Left lung (tissue), 10 donors: ENCODE measurements around the gene ARF5. TPM values are rescaled to one million over a fixed set of nuclear protein-coding genes. Genes with fewer than 3 reads are reported as not detected.
"Not testable (repeated sequence)": the region's sequence is repeated elsewhere in the genome, so short reads cannot be mapped to it uniquely, and the experiment has no call there.

ENCODE experiments used
- ATAC-seq: fragments of 200-7000 bp; cut with Tn5 transposase; one replicate; pipeline ENCODE4 v1.9.1; 2020; ENCODE audit warnings: moderate library complexity
- DNase-seq, 4 donors: peaks; one replicate each; pipeline ENCODE4 v3.0.0-alpha.2; 2013 to 2020
- H3K27ac ChIP-seq, 2 donors: fragments of 200-600 bp; sonication (generic) in 1 of 2; one replicate each; pipeline versions ENCODE4 v1.5.0 to v1.8.0; 2020 to 2021
- H3K27me3 ChIP-seq, 2 donors: fragments of 200-600 bp; sonication (generic) in 1 of 2; one replicate each; pipeline versions ENCODE4 v1.5.0 to v1.8.0; 2020 to 2021
- H3K36me3 ChIP-seq, 2 donors: fragments of 200-600 bp; sonication (generic) in 1 of 2; one replicate each; pipeline versions ENCODE4 v1.5.0 to v1.8.0; 2020 to 2021
- H3K4me1 ChIP-seq, 2 donors: fragments of 200-600 bp; one replicate each; pipeline ENCODE4 v1.8.0; 2021
- H3K4me3 ChIP-seq, 2 donors: fragments of 200-600 bp; sonication (generic) in 1 of 2; one replicate each; pipeline versions ENCODE4 v1.5.0 to v1.8.0; 2020 to 2021; ENCODE audit warnings: mild to moderate bottlenecking in 1 of 2
- H3K9me3 ChIP-seq, 2 donors: fragments of 200-600 bp; sonication (generic) in 1 of 2; one replicate each; pipeline versions ENCODE4 v1.5.0 to v1.8.0; 2020 to 2021
- intact Hi-C, 2 donors: fragments of 100-400 bp; cut with DNase I; formaldehyde crosslinking; loops; one replicate each; pipeline versions ENCODE4 v1.11.2 to v1.14.2; 2022
- polyA plus RNA-seq, 6 donors: library from polyadenylated mRNA; unstranded; fragments of 120-200 nt; gene quantifications; one replicate each; pipeline ENCODE4 v1.2.1, GENCODE V29; 2013; ENCODE audit not compliant: insufficient read length in 6 of 6
- total RNA-seq, 2 donors: library from RNA; stranded (reverse); fragmentation: NEBNext Ultra II Directional; extraction: Animal tissue kit (Norgen Biotek cat#: 25700); gene quantifications; one replicate each; pipeline ENCODE4 v1.2.1, GENCODE V29; 2021
- TF ChIP-seq, protein P1 (sequence below), 2 donors: fragments of 200-600 bp; sonication (generic) in 1 of 2; IDR thresholded peaks; one replicate each; pipeline versions ENCODE4 v1.5.0 to v1.8.0; 2021; ENCODE audit warnings: antibody characterized with exemption in 2 of 2
- donor health status: DM: no; HTN: yes; CAD: no.
- donor health status: DM: no; HTN: no; CAD: no.

The ARF5 gene
- total and polyA plus RNA-seq, 8 donors: 101 to 212 (median 191) TPM

DNA sequence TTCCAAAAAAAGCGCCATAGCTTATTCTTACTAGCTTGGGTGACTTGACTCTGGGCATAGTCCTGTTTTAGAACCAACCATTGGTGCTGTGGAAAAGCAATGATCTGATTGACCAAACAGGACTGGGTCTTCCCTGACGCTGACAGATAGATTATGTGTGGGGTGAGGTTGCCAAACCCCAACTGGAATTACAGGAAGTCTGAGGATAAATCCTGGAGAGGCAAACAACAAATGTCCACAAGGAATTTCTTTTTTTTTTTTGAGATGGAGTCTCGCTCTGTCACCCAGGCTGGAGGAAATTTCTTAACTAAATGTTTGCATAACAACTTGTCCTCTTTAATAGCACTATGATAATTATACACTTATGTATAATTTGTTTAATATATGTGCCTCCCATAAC is 22.0 kb upstream of the ARF5 start:
- Histone ChIP-seq H3K9me3 (peaks cover 0 to 1% of the 10 kb centered on the region in 2 donors), H3K27ac (no peak overlapping the region), H3K4me1 (no peaks in the 10 kb centered on the region), H3K27me3 (no peaks in the 10 kb centered on the region), H3K4me3 (no peak overlapping the region), H3K36me3 (no peaks in the 10 kb centered on the region)
- TF ChIP-seq, protein P1, sequence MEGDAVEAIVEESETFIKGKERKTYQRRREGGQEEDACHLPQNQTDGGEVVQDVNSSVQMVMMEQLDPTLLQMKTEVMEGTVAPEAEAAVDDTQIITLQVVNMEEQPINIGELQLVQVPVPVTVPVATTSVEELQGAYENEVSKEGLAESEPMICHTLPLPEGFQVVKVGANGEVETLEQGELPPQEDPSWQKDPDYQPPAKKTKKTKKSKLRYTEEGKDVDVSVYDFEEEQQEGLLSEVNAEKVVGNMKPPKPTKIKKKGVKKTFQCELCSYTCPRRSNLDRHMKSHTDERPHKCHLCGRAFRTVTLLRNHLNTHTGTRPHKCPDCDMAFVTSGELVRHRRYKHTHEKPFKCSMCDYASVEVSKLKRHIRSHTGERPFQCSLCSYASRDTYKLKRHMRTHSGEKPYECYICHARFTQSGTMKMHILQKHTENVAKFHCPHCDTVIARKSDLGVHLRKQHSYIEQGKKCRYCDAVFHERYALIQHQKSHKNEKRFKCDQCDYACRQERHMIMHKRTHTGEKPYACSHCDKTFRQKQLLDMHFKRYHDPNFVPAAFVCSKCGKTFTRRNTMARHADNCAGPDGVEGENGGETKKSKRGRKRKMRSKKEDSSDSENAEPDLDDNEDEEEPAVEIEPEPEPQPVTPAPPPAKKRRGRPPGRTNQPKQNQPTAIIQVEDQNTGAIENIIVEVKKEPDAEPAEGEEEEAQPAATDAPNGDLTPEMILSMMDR (IDR thresholded peaks at IDR 0.05): no peak
- intact Hi-C loops: no loop called here
- no peak for ATAC-seq
- no peak for DNase-seq

DNA sequence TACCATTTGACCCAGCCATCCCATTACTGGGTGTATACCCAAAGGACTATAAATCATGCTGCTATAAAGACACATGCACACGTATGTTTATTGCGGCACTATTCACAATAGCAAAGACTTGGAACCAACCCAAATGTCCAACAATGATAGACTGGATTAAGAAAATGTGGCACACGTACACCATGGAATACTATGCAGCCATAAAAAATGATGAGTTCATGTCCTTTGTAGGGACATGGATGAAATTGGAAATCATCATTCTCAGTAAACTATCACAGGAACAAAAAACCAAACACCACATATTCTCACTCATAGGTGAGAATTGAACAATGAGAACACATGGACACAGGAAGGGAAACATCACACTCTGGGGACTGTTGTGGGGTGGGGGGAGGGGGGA is 20.2 kb upstream of the ARF5 start:
- H3K27me3 ChIP-seq, intact Hi-C loops, H3K36me3 ChIP-seq, H3K9me3 ChIP-seq, H3K27ac ChIP-seq, H3K4me3 ChIP-seq, ATAC-seq, DNase-seq, H3K4me1 ChIP-seq: not testable (repeated sequence)

DNA sequence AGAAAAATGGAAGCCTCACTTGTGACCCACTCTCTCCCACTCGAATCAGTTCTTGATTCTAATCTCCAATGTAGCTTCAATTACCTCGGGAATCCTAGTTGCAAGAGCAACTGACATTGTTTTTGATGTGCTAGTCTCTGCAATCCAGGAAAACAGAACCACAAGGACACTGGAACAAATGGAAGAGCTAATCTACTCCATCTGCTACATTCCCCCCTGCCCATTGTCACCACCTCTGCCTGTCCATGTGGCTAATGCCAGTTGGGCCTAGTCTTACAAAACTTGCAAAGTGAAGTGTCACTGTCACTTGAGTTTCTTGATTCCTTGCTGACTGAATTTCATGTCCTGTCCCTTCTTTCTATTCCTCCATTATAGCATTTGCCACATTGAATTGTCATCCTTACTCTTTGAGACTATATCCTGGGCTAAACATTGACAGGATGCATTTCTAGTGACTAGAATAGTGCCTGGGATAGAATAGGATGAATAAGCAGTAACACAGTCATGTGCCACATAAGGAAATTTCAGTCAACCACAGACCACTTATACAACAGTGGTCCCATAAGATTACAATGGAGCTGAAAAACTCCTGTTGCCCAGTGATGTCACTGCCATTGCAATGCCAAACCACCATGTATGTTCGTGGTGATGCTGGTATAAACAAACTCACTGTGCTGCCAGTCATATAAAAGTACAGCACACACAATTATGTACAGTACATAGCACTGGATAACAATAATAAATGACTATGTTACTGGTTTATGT is 16.3 kb upstream of the ARF5 start:
- DNase-seq (no peak), ATAC-seq (no peak)
- TF ChIP-seq, protein P1 (IDR thresholded peaks at IDR 0.05): no peak
- Histone ChIP-seq H3K27me3 (no peaks in the 10 kb centered on the region), H3K9me3 (no peaks in the 10 kb centered on the region), H3K4me1 (no peaks in the 10 kb centered on the region), H3K4me3 (no peak overlapping the region), H3K27ac (no peak overlapping the region), H3K36me3 (no peaks in the 10 kb centered on the region)
- intact Hi-C loops: no loop called here

DNA sequence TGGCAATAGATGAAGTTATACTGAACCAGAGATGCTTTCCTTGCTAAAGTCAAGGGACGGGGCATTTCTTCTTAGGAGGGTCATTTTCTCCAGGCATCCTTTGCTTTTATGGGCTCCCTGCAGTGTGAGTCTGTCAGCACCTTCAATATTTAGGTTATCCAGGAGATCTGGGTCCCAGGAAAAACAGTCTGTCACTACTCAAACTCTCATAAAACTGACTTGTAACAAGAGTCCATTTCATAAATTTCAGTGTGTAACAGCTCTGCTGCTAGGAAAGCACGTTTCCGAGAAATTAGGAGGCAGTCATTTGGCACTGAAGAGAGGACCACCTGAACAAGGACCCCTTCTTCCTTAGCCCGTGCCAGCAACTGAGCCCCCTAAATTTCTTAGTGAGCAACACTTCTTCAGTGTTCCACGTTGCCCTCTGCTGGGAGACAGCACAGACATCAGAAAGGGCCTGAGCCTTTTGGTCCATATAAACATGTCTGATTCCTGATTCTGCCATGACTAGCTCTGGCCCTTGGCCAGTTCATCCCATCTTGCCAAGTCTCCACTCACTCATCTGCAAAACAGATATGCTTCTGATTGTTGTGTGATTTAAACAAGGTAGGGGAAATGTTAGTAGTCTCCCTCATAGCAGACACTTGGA is 10.1 kb upstream of the ARF5 start:
- H3K27ac ChIP-seq: no peak overlapping the region
- intact Hi-C loops: no loop called here
- peaks cover 0 to 48% of the 10 kb centered on the region in 2 donors for H3K36me3 ChIP-seq
- no peaks in the 10 kb centered on the region for H3K9me3 ChIP-seq
- ATAC-seq (no peak), DNase-seq (no peak)
- H3K27me3 ChIP-seq: no peaks in the 10 kb centered on the region
- no peak overlapping the region for H3K4me3 ChIP-seq
- TF ChIP-seq, protein P1 (IDR thresholded peaks at IDR 0.05): no peak
- H3K4me1 ChIP-seq: peaks cover 4 to 29% of the 10 kb centered on the region in 2 donors

DNA sequence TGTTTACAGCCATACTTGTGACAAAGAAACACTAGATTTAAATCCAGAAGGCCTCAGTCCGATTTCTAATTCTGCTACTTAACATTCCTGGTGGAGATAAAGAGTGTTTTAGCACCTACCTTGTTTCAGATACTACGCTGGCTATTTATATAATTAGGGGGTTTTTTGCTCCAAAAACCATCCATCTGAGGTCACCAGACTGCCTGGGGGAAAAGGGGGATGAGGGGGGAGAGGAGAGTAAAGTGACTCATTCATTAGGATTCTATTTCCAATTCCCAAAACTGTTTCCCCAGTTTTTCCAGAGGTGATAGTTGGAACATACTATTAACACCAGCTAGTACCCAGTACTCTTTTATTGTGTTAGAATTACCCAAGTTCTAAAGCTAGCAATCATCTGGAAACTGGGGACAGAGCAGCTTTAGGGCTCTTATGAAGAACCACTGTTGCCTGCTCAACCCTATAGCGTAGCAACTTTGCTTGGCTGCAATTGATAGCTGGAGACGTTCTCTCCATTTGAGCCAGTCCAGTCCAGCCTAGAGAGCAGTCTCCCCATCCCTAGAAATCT is 9.4 kb upstream of the ARF5 start:
- no peak for ATAC-seq
- H3K4me1 ChIP-seq: peaks cover 9 to 35% of the 10 kb centered on the region in 2 donors
- no peaks in the 10 kb centered on the region for H3K9me3 ChIP-seq
- TF ChIP-seq, protein P1 (IDR thresholded peaks at IDR 0.05): no peak
- H3K27ac ChIP-seq: no peak overlapping the region
- no peak for DNase-seq
- no peak overlapping the region for H3K4me3 ChIP-seq
- intact Hi-C loops: no loop called here
- H3K36me3 ChIP-seq: peaks cover 0 to 48% of the 10 kb centered on the region in 2 donors
- H3K27me3 ChIP-seq: no peaks in the 10 kb centered on the region
